ENCODE measurements around the gene ZNF831. TPM values are rescaled to one million over a fixed set of nuclear protein-coding genes. Genes with fewer than 3 reads are reported as not detected.

The ZNF831 gene
- total RNA-seq, 4 donors from 2014 or later = 0.20 to 3.8 (median 2.3) TPM

GRCh38 chr20:59183751-59184150 is 20.1 kb downstream of the ZNF831 start:
- Histone ChIP-seq H3K27me3 (no peaks in the 10 kb centered on the region), H3K36me3 (no peaks in the 10 kb centered on the region), H3K4me3 (no peak overlapping the region), H3K4me1 (no peaks in the 10 kb centered on the region), H3K27ac (no peak overlapping the region), H3K9me3 (no peaks in the 10 kb centered on the region)
- in situ Hi-C loops (cut with MboI; ENCODE audit: low pct_ligation_motif_present in 1 of 4, low pct_unique_long_range_greater_than_20kb in 1 of 4, low sequenced_read_pairs in 3 of 4) (no loop called here), intact Hi-C loops (cut with DNase I; ENCODE audit: low total_unique reads) (no loop called here)
- TF ChIP-seq, protein P1, sequence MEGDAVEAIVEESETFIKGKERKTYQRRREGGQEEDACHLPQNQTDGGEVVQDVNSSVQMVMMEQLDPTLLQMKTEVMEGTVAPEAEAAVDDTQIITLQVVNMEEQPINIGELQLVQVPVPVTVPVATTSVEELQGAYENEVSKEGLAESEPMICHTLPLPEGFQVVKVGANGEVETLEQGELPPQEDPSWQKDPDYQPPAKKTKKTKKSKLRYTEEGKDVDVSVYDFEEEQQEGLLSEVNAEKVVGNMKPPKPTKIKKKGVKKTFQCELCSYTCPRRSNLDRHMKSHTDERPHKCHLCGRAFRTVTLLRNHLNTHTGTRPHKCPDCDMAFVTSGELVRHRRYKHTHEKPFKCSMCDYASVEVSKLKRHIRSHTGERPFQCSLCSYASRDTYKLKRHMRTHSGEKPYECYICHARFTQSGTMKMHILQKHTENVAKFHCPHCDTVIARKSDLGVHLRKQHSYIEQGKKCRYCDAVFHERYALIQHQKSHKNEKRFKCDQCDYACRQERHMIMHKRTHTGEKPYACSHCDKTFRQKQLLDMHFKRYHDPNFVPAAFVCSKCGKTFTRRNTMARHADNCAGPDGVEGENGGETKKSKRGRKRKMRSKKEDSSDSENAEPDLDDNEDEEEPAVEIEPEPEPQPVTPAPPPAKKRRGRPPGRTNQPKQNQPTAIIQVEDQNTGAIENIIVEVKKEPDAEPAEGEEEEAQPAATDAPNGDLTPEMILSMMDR (IDR thresholded peaks at IDR 0.05) = no peak
- TF ChIP-seq POLR2AphosphoS5 (IDR thresholded peaks at IDR 0.05) (no peak), POLR2A (IDR thresholded peaks at IDR 0.05) (no peak), EP300 (IDR thresholded peaks at IDR 0.05; ENCODE audit: low read depth) (no peak)
- DNase-seq = no peak

DNA sequence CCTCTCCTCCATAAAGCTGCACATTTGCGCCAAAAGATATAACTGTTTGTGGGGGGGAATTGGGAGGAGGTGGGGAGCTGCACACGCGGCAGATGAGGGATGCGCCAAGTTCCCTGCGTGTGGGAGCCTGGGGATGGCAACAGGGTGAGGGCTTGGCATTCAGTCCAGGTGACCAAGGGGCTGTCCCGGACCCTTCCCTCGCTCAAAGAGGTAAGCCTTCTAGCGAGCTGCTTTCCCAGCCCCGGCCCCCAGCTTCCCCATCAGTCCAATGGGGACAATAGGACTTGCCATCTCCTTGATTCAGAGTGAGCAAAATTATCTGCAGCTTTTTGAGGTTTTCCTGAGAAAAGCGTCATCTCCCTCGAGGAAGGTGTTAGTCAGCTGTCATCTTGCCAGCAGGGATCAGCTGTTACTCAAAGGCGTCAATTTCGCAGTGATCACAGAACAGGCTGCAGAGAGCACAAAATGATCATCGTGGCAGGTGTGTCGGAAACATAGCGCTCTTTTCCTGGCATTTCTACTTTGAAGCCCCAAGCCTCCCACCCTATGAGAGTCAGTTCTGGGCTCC is 21.3 kb downstream of the ZNF831 start:
- intact Hi-C loops (cut with DNase I; ENCODE audit: low total_unique reads) = no loop called here
- WGBS, 2 donors (ENCODE audit: low coverage in 1 of 2) = 80 to 96% methylated on average over 4 to 16 of the region's 16 CpGs
- Histone ChIP-seq H3K4me1 (no peaks in the 10 kb centered on the region), H3K36me3 (no peaks in the 10 kb centered on the region), H3K27me3 (no peaks in the 10 kb centered on the region), H3K4me3 (no peak overlapping the region), H3K9me3 (no peaks in the 10 kb centered on the region), H3K27ac (no peak overlapping the region)
- in situ Hi-C loops (cut with MboI; ENCODE audit: low pct_ligation_motif_present in 1 of 4, low pct_unique_long_range_greater_than_20kb in 1 of 4, low sequenced_read_pairs in 3 of 4) = no loop called here
- no peak for DNase-seq
- TF ChIP-seq, protein P1 (IDR thresholded peaks at IDR 0.05) = no peak
- no peak for TF ChIP-seq POLR2A (IDR thresholded peaks at IDR 0.05)

DNA sequence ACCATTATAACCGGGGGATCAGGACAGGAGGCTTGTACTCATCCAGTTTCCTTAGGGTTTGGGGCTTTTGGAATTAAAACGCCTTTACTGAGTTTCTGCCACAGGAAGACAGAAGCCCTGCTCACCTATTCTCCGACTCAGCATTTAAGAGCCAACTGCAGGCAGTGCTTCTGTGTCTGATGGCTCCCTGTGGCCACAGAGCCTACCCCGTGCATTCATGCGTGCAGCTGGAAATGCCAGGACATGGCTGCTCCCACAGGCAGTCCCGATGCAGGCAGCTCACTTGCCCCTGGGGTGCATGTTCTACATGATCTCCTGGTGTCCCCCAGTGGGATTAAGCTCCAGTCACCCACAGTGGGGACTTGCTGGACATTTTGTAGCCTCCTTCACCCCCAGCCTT is 22.2 kb downstream of the ZNF831 start:
- Histone ChIP-seq H3K9me3 (no peaks in the 10 kb centered on the region), H3K4me1 (no peaks in the 10 kb centered on the region), H3K27me3 (no peaks in the 10 kb centered on the region), H3K27ac (no peak overlapping the region), H3K4me3 (no peak overlapping the region), H3K36me3 (no peaks in the 10 kb centered on the region)
- TF ChIP-seq EP300 (IDR thresholded peaks at IDR 0.05; ENCODE audit: low read depth) = no peak
- TF ChIP-seq, protein P1 (IDR thresholded peaks at IDR 0.05) = no peak
- no peak for TF ChIP-seq POLR2A (IDR thresholded peaks at IDR 0.05)
- DNase-seq = no peak
- in situ Hi-C loops (cut with MboI; ENCODE audit: low pct_ligation_motif_present in 1 of 4, low pct_unique_long_range_greater_than_20kb in 1 of 4, low sequenced_read_pairs in 3 of 4) (no loop called here), intact Hi-C loops (cut with DNase I; ENCODE audit: low total_unique reads) (no loop called here)
- 40 to 75% methylated on average over 1 to 6 of the region's 6 CpGs for WGBS, 2 donors (ENCODE audit: low coverage in 1 of 2)

DNA sequence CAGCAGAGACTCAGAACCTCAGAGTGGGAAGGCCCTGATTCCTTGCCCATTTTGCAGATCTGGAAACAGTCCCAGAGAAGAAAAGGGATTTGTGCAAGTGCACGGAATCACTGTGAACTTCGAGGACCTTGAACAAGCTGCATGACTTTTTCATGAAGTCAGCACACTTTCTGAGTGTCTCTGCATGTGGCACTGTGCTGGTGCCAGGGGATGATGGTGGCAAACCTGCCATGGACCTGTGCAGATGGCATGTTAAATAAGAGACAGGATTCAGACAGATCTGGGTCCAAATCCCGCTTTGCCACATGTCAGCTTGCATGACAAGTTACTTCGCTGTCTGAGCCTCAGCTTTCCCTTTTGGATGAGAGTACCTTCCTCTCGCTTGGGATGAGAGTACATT is 26.8 kb downstream of the ZNF831 start:
- intact Hi-C loops (cut with DNase I; ENCODE audit: low total_unique reads) = no loop called here
- in situ Hi-C loops (cut with MboI; ENCODE audit: low pct_ligation_motif_present in 1 of 4, low pct_unique_long_range_greater_than_20kb in 1 of 4, low sequenced_read_pairs in 3 of 4) = no loop called here
- no peaks in the 10 kb centered on the region for H3K27me3 ChIP-seq
- H3K9me3 ChIP-seq = no peaks in the 10 kb centered on the region
- no peak overlapping the region for H3K27ac ChIP-seq
- no peak overlapping the region for H3K4me3 ChIP-seq
- no peak for DNase-seq
- 60 to 77% methylated on average over 1 to 5 of the region's 5 CpGs for WGBS, 2 donors (ENCODE audit: low coverage in 1 of 2)
- H3K36me3 ChIP-seq = no peaks in the 10 kb centered on the region
- H3K4me1 ChIP-seq = no peaks in the 10 kb centered on the region
- TF ChIP-seq EP300 (IDR thresholded peaks at IDR 0.05; ENCODE audit: low read depth) (no peak), POLR2AphosphoS5 (IDR thresholded peaks at IDR 0.05) (no peak), POLR2A (IDR thresholded peaks at IDR 0.05) (no peak)
- TF ChIP-seq, protein P1 (IDR thresholded peaks at IDR 0.05) = no peak
